ENCODE measurements around the gene ITGB1.
"Not testable (repeated sequence)": the region's sequence is repeated elsewhere in the genome, so short reads cannot be mapped to it uniquely, and the experiment has no call there.

Gene ITGB1

DNA sequence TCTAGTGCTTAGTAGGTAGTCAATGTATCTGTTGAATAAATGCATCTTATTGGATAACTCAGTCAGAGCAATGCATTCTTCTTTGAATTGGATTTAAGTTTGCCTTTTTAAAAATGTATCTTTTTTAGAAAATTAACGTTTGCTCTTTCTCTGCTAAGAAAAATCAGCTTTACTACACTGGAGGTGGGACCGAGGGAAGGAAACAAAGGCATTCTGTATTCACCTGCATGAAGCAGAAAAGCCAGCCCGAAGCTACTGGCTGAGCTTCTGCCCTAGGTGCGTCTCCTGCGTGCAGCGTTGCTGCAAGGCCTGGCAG, 22.2 kb upstream of the ITGB1 start:
- DNase-seq: no peak

DNA sequence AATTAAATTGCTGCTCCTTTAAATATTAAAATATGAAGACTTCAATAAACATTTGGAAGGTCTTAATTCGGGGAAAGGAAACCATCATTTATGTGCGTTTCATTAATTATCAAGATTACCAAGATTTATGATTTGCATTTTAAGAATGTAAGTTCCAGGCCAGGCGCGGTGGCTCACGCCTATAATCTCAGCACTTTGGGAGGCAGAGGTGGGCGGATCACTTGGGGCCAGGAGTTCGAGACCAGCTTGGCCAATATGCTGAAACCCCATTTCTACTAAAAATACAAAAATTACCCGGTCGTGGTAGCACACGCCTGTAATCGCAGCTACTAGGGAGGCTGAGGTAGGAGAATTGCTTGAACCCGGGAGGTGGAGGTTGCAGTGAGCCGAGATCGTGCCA, 21.7 kb upstream of the ITGB1 start:
- DNase-seq: not testable (repeated sequence)

DNA sequence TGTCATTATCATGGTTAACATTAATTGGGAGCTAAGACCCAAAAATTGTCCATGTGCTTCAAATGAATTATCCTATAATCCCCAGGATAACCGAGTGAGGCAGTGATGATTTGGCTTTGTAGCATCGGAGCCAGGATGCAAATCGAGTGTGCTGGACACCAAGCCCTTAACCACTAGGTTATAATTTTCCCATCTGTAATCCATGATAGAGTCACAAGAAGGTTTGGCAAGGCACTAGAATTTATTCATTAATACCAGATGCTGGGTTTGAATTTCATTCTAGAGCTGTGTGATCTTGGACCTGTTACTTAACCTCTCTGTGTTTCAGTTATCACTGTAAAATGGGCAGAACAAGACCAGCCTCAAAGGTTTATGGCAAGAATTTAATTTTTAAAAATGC, 21.0 kb upstream of the ITGB1 start:
- DNase-seq: no peak

DNA sequence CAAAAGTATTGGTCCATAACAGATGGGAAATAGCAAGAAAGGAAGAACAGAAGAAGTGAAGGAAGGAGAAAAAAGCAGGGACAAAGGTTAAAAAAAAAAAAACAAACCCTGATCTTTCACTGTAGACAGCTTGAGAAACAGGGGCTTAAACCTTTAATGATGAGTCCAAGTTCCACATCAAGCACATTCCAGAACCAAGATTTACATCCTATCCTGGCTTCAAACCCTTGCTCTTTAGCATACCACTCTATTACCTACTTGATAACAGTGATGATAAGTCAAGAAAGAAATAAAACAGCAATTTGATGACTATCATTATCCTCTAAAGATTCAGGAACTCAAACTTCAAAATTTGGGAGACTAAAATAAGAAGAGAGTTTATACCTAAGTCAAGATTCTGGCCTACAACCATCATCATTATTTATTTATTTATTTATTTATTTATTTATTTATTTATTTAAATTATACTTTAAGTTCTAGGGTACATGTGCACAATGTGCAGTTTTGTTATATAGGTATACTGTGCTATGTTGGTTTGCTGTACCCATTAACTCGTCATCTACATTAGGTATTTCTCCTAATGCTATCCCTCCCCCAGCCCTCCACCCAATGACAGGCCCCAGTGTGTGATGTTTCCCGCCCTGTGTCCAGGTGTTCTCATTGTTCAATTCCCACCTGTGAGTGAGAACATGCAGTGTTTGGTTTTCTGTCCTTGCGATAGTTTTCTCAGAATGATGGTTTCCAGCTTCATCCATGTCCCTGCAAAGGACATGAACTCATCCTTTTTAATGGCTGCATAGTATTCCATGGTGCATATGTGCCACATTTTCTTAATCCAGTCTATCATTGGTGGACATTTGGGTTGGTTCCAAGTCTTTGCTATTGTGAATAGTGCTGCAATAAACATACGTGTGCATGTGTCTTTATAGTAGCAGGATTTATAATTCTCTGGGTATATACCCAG, 20.1 kb upstream of the ITGB1 start:
- DNase-seq: not testable (repeated sequence)

DNA sequence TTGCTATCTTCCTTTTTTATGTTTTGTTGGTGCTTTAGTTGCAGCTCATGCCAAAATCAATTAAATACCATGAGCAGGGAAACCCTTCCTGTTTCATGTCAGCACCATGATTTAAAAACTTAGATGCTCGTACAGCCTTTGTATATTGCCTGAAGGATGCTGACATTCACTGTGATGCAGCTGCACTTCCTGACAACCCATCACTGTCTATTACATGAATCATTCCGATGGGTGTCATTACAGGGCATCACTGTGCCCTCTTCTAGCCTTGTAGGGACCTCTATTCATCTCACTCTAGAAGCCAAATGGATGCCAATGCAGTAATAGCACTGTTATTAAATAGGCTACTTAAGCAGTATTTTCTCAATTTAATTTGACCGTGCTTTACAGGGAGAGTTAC, 18.3 kb upstream of the ITGB1 start:
- DNase-seq: no peak

DNA sequence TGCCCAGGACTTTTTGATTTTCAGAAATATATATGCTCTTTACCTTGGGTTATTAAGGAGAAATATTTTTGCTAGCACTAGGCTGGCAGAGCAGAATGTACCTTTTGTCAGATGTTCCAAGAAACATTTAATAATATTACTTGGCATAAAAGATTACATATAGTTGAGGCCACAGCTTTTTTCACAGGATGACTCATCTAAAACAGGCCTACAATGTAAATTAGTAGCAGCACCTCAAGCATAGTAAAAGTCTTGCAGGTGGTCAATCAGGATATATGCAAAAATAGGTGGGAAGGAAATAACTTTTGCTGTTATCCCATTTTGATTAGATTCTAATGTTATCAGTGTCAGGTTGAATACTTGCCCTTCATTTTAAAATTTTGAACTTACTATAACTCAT, 14.9 kb upstream of the ITGB1 start:
- no peak for DNase-seq

DNA sequence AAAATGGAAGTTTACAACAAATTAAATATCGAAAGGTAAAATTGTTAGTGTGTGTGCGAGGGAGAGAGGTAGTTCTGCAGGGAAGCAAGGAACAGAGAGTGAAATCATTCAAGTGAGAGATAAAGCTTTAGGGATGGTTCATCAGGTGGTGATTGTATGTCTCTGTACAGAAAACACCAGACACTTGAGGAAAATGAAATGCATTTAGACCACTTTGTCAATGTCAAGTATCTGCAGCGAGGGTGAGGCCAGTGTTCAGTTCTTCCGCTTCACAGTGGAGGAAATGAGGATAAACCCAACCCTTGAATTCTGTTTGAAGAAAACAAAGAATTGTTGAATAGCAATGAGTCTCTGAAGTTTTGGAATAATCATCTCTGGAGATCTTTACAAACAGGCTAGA, 14.4 kb upstream of the ITGB1 start:
- DNase-seq: no peak

DNA sequence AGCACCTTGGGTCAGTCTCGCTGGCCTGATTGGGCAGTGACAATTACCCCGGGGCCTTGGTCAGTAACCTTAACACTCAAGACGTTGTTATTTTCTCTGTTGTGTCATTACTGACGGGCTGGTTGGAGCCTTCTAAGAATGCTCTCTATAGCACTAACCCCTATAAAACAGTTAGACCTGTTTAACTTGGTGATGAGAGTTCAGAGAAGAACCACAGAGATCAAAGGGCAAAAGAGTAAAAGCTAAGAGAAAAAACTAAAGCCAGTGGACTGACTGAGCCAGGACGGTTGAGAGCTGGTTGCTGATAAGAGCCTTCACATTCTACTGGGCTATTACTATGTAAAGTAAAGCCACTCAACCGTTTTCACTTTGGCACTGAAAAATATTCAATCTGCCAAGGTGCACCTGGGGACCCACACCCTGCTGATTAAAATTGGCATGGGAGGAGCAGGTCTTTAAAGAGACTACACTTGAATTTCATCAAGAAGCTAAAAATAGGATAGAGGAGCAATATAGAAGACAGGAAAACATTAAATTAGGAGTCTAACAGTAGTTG, 13.6 kb upstream of the ITGB1 start:
- DNase-seq: no peak

DNA sequence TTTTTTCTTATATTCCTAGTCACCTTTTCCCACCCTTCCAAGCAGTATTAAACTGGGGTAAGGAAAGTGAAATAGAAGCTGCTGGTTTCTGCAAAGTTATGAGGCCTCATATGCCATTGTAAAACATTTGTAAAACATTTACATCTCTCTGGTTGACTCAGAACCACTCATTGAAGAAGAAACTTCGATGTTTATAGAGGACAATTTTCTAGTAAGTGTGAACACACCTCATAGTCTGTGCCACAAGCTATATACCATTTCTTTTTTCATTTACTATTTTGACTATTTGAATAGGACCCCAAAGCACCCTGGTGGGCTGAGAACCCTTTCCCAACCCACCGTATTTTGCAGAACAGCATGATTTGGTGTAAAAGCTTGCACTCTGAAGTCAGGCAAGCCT, 12.9 kb upstream of the ITGB1 start:
- DNase-seq: no peak

DNA sequence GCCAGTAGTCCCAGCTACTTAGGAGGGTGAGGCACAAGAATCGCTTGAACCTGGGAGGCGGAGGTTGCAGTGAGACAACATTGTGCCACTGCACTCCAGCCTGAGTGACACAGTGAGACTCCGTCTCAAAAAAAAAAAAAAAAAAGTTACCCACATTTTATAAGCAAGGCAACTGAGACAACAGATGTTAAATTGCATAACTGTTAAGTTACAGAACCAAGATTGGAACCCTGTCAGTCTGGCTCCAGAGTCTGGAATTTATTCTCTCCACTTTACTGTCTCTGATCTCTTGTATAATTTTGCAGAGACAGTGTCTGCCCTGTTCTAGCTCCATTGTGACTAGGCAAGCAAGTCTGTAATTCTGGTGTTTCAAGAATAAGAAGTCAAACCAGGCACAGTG, 6.2 kb upstream of the ITGB1 start:
- no peak for DNase-seq

DNA sequence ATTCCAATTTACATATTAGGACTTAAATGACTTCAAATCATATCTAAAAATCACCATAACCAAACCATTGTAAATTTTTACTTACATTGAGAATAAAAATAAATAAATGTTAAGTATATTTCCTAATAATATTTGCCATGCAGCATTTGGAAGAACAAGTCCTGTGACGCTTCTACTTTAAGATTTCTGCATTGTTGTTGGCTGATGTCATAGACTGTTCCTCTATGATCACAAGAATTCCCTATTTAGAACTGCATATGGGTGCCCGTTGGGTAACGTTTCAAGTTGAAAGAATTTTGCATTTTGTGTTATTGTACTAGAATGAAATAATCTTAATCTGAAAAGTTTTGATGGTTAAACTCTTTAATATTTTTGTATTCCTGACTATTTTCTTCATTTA, 5.1 kb upstream of the ITGB1 start:
- no peak for DNase-seq

DNA sequence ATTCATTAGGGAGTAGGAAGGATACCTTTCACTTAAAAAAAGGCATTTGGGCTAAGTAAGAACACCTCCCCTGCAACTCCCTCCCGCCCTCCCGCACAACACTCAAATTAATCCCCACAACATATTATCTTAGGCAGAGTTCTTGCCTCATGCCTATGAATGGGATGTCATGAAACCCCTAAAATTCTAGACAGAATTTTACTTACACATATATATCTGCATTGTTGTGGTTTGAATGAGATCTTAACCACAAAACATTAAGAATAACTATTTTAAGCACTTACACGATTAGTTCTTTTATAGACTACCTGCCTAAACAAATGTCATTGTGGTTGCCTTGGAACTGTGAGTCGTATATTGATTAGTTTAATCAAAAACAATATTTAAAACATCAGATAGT, 4.5 kb upstream of the ITGB1 start:
- DNase-seq: no peak

DNA sequence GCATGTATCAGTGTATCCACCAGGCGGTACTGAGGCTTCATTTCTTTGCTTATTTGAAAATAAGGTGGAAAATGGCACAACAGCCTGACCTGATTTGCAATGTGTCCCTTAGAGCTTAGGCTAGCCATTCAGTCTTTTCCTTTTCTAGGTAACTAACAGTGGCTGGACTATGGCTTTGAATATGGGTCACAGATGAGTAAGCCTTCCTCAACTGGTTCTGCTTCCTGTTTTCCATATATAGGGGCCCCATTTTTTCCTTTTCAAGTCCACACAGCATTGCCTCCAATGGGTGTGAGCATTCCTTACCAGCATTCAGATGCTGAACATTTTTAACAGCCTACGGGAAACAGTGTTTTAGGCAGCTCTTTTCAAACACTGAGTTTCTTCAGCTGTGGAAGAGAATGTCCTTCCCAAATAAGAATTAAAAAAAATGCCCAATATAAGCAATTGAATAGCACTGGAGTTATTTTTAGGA, 3.9 kb upstream of the ITGB1 start:
- no peak for DNase-seq

DNA sequence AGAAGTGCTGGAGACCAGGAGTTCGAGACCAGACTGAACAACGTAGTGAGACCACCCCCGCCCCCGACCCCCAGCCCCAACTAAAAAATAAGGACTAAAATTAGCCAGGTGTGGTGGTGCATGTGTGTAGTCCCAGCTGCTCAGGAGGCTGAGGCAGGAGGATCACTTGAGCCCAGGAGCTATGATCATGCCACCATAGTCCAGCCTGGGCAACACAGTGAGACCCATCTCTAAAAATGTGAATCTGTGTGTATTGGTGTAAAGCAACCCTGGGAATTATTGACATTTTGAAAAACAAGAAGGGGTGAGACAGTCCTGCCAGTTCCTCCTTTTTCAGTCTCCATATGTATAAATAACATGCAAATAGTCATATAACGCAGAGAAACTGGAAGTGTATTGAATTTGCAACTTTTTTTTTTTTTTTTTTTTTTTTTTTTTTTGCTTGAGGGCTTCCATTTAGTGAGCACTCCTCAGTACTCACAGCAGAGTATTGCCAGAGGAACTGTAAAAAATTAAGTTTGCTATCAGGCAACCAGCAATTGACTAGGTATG, 3.4 kb upstream of the ITGB1 start:
- no peak for DNase-seq

DNA sequence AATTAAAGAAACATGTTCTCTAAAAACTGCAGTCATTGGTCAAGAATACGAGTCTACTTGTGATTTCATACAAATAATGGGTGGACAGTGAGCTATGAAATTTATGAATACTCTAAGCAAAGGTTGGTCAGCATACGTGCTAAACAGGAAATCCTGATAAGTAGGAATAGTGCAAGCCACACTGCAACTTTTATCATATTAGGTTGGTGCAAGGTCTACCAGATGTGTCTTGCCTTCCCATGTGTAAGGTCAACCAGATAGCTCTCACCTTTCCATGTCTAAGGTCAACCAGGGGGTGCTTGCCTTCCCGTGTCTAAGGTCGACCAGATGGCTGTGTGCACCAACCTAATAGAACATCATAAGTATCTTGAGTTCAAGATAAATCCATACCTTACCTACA, 2.0 kb upstream of the ITGB1 start:
- DNase-seq: no peak

DNA sequence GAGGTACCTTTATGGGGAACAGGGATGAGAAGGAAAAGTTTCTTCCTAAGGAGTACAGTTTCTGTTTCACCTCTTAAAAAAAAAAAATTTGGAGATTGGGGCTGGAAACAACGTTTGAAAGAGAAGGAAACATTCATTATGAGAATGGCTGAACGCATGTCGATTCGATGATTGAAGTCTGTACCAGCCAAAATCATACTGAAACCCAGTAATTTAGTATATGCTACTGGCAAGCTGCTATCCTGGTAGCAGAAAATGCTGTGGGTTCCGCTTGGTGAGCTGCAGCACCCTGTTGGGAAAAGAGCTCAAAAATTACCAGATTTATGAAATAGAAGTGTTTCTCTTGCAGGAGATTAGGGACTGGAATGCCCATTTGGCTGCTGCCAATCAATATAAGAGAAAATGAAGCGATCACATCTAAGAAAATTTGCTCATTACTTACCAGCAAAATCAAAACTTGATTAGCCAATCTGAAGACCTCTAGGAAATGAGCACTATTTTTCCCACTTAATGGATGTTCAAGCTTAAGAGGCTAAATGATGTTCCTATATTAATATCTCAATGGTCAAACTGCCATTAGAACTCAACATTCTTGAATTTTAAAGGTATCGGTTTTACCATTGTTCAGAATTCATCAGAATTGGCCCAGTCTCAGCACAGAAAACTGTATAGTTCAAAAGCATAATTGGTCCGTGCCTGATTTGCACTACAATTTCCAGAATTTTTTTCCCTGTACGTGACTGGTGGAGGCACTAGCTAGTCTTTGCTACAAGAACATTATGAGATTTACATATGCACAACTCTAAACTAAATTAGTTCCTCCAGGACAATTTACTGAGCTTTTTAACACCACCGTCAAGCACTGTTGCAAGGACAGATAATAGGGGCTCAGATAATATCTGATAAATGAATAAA, 1.2 kb upstream of the ITGB1 start:
- no peak for DNase-seq

DNA sequence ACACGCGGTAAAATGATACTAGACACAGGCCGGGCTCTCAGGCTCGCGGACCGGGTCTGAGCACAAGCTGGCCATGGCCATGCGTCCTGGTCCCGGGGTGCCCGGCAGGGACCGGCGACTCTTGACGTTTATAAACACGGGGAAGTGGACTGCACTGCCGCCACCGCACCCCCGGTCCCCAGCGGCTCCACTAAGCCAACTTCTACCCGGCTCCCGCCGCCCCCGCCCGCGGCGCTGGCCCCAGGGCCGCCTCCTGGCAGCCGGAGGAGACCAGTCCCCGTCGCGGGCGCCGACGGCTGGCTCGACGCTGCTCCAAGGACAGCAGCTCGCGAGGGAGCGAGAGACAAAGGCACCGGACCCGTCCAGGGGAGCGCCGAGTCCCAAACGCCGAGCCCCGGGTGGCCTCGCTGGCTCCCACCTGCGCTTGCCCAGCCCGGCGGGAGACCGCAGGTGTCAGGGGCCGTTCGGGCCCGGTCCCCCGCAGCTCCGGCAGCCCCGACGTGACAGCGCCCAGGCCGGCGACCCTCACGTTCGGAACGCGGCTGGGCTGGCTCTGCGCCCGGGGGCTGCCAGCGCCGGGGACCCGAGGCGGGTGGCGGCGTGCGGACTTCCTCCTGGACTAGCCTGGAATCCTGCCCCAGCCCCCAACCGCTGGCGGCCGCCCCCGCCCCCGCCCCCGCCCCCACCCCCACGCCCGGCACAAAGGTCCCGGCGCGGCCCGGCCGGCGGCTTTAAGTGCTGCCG, 517 bp downstream of the ITGB1 start:
- peak; percentile 31 to 44 for DNase-seq

DNA sequence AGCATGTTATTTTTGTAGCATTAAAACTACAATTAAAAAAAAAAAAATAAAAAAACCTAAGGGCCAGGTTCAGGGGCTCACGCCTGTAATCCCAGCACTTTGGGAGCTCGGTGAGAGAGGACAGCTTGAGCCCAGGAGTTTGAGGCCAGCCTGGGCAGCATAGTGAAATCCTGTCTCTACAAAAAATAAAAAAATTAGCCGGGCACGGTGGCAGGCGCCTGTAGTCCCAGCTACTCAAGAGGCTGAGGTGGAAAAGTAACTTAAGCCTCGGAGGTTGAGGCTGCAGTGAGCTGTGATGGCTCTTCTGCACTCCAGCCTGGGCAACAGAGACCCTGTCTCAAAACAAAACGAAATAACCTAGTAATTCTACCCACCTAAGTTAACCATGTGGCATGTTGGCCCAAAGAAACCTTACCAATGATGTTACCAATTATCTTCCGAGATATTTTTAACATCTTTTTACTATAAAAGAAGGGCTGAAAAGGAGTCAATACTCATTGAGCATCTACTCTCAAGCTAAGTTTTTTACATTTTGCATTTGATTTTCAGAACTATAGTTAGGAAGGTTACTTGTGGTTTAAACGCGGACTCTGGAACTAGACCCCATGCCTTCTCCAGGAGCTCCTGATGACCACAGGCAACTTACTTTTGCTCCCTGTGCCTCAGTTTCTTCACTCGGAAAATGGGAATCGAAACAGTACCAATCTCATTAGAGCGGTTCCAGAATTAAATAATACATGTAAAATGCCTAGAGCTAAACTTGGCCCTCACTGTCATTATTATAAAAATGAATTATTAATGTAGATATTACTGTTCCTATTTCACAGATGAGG, 1.4 kb downstream of the ITGB1 start:
- DNase-seq: no peak

DNA sequence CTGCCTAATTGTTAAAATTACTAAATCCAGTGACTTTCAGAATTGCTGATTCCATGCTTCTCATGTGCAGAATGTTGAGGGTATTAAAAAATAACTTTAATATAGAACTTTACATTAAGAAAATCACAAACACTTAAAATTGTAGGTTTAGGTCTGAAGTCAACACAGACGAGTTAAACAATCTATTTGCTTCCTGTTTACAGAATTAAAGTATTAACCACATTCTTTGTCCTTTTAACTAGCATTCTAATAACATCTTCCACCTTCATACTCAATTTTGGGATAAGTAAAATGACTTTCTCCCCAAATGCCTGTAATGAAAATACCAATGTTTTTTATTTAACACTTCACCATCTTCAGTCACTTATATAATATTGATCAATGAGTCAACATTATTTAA, 2.2 kb downstream of the ITGB1 start:
- no peak for DNase-seq

DNA sequence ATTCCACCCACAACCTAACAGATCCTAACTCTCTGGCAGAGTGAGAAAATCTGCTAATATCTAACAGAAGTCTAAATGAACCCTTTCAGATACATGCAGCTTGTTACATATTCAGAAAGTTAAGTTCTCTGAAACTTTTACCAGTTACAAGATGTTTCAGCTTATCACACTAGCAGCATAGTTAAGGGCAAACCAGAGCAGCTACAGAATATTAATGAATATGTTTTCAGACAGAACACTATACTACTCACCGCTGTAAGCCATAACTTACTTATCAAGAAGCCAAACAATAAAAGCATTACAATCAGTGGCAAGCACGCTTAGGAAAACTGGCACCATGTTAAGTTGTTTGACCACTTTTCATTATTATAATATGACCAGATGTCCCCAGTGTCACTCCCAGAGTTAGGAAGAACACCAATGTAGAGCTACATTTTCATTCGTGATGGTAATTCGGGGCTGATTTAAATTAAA, 2.7 kb downstream of the ITGB1 start:
- no peak for DNase-seq

DNA sequence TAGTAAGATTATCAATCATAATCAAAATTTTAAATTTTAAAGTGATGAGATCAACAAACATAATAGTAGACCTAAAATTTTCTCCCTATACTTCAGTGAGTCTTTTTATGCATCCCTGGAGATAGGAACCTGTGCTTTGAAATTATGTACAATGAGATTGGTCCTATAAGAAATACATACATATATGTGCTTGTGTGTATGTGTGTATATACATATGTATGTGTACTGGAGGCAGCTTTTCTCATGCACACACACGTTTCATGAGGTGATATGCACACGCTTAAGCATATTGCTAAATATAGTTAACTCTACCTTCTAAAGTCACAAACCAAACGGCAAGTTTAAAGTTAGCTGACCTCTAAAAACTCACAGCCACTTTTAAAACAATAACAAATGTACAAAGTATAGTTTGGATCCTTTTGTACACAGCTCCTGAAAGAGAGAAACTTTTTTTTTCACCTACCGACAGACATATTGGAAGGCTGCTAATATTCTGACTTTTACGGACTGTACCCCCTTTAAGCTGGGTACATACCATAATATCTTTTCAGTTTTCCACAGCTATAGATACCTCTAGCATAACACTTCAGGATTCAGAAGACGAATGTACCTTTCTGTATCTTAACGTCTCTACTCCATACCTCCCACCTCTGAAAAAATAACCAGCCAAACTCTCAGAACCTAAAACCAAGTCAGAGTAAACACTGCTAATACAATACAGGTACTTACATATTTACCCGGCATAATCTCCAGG, 3.3 kb downstream of the ITGB1 start:
- DNase-seq: no peak
